ENCODE results near the gene PDLIM5. TPM values are rescaled to one million over a fixed set of nuclear protein-coding genes. Genes with fewer than 3 reads are reported as not detected.

Gene PDLIM5
- total RNA-seq, 2 experiments from 2014 or later, result 6.3 to 12.6 TPM

DNA sequence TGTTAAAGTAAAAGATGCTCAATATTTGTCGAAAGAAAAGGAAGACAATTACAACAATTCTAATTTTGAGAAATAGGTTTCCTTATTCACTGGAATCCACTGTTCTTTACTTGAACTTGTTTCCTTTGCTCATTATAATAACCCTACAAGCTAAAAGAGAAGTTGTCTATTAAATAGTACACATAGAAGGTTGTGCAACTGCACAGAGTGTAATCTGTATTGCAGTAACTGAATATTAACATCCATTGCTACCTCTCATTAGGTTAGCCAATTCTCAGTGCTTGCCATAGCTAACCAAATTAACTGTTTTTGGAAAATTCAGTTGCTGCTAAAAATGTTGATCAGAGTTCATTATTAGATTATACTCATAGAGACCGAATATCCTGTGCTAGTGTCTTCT is 120.0 kb downstream of the PDLIM5 start:
- no peak for DNase-seq (ENCODE audit: low spot score)
- TF ChIP-seq EZH2phosphoT487 (IDR thresholded peaks at IDR 0.05; ENCODE audit: borderline replicate concordance, low read depth, low read length), result no peak
- TF ChIP-seq CTCF (conservative IDR thresholded peaks at IDR 0.05; ENCODE audit: low read length), result no peak
- H3K4me2 ChIP-seq (ENCODE audit: low read length), result no peak overlapping the region
- H3K79me2 ChIP-seq (ENCODE audit: insufficient read depth, low read depth, low read length), result no peaks in the 10 kb centered on the region
- H3K4me3 ChIP-seq (ENCODE audit: low read depth, low read length, poor library complexity, severe bottlenecking), result no peak overlapping the region
- H3K9me3 ChIP-seq (ENCODE audit: low read length), result no peaks in the 10 kb centered on the region
- H3K9me2 ChIP-seq (ENCODE audit: insufficient read depth, low read length), result no peaks in the 10 kb centered on the region
- H3K36me3 ChIP-seq (ENCODE audit: insufficient read depth, low read length), result no peaks in the 10 kb centered on the region
- BruUV-seq (replicated peaks), result no TSS peak
- no peak overlapping the region for H2AFZ ChIP-seq (ENCODE audit: low read length)
- no peaks in the 10 kb centered on the region for H4K20me1 ChIP-seq (ENCODE audit: insufficient read depth, low read length)
- no peaks in the 10 kb centered on the region for H3K4me1 ChIP-seq (ENCODE audit: insufficient read depth, low read length, poor library complexity, severe bottlenecking)
- no peak overlapping the region for H3K27ac ChIP-seq (ENCODE audit: low read depth, low read length, poor library complexity, severe bottlenecking)
- ChIA-PET POLR2A (interaction anchor here (0.8 kb wide), 1 partner anchor 20 kb away, joined by 3 read pairs; no protein-coding TSS in a partner anchor), CTCF (ENCODE audit: unreplicated experiment) (no interaction called here)
- intact Hi-C loops (cut with micrococcal nuclease; ENCODE audit: unreplicated experiment), result no loop called here

- H3K9me2 ChIP-seq (ENCODE audit: insufficient read depth, low read length), result no peaks in the 10 kb centered on the region
- CTCF ChIA-PET (ENCODE audit: unreplicated experiment), result no interaction called here
- no peaks in the 10 kb centered on the region for H4K20me1 ChIP-seq (ENCODE audit: insufficient read depth, low read length)
- H3K4me2 ChIP-seq (ENCODE audit: low read length), result no peak overlapping the region
- no peaks in the 10 kb centered on the region for H3K79me2 ChIP-seq (ENCODE audit: insufficient read depth, low read depth, low read length)
- no peaks in the 10 kb centered on the region for H3K9me3 ChIP-seq (ENCODE audit: low read length)
- POLR2A ChIA-PET, result interaction anchor here (0.7 to 1.2 kb wide), 3 partner anchors 9 to 114 kb away, joined by 3 to 4 read pairs (median 3); no protein-coding TSS in a partner anchor
- H3K4me1 ChIP-seq (ENCODE audit: insufficient read depth, low read length, poor library complexity, severe bottlenecking), result no peaks in the 10 kb centered on the region
- H3K4me3 ChIP-seq (ENCODE audit: low read depth, low read length, poor library complexity, severe bottlenecking), result no peak overlapping the region
- intact Hi-C loops (cut with micrococcal nuclease; ENCODE audit: unreplicated experiment), result no loop called here
- H3K27ac ChIP-seq (ENCODE audit: low read depth, low read length, poor library complexity, severe bottlenecking), result no peak overlapping the region
- no peak for DNase-seq (ENCODE audit: low spot score)
- H3K36me3 ChIP-seq (ENCODE audit: insufficient read depth, low read length), result no peaks in the 10 kb centered on the region
- H2AFZ ChIP-seq (ENCODE audit: low read length), result no peak overlapping the region
- TF ChIP-seq CTCF (conservative IDR thresholded peaks at IDR 0.05; ENCODE audit: low read length) (no peak), EZH2phosphoT487 (IDR thresholded peaks at IDR 0.05; ENCODE audit: borderline replicate concordance, low read depth, low read length) (no peak)
- no TSS peak for BruUV-seq (replicated peaks)
Measured at GRCh38 chr4:94574050-94574449, 122.3 kb downstream of the PDLIM5 start.

DNA sequence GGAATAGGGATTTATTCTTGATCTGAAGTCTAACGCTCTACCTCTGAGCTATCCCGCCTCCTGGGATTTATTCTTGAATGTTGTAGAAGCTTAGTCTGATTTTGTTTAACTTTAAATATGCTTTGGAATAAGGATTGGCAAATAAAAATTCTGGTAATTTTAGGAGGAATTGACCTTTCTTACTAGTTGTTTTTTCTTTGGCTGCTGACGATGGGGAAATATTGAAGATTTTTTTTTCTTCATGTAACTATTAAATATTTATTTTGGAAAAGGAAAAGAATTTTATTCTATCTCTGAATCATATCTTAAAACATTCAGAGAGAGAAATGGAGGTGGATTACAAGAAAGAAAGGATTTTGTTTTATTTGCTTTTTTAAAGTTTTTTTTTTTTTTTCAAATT is 122.9 kb downstream of the PDLIM5 start:
- Histone ChIP-seq H4K20me1 (ENCODE audit: insufficient read depth, low read length) (no peaks in the 10 kb centered on the region), H3K36me3 (ENCODE audit: insufficient read depth, low read length) (no peaks in the 10 kb centered on the region), H3K9me2 (ENCODE audit: insufficient read depth, low read length) (no peaks in the 10 kb centered on the region), H3K27ac (ENCODE audit: low read depth, low read length, poor library complexity, severe bottlenecking) (no peak overlapping the region), H3K79me2 (ENCODE audit: insufficient read depth, low read depth, low read length) (no peaks in the 10 kb centered on the region), H3K4me3 (ENCODE audit: low read depth, low read length, poor library complexity, severe bottlenecking) (no peak overlapping the region), H3K4me1 (ENCODE audit: insufficient read depth, low read length, poor library complexity, severe bottlenecking) (no peaks in the 10 kb centered on the region), H3K9me3 (ENCODE audit: low read length) (no peaks in the 10 kb centered on the region), H2AFZ (ENCODE audit: low read length) (no peak overlapping the region), H3K4me2 (ENCODE audit: low read length) (no peak overlapping the region)
- ChIA-PET CTCF (ENCODE audit: unreplicated experiment) (no interaction called here), POLR2A (interaction anchor here (0.7 to 1.2 kb wide), 3 partner anchors 8 to 115 kb away, joined by 3 to 6 read pairs (median 4); no protein-coding TSS in a partner anchor)
- no peak for DNase-seq (ENCODE audit: low spot score)
- TF ChIP-seq CTCF (conservative IDR thresholded peaks at IDR 0.05; ENCODE audit: low read length) (no peak), EZH2phosphoT487 (IDR thresholded peaks at IDR 0.05; ENCODE audit: borderline replicate concordance, low read depth, low read length) (no peak)
- BruUV-seq (replicated peaks), result no TSS peak
- intact Hi-C loops (cut with micrococcal nuclease; ENCODE audit: unreplicated experiment), result no loop called here
